Heart left ventricle (tissue), 16 donors: ENCODE data around the gene HIGD1C. TPM values are rescaled to one million over a fixed set of nuclear protein-coding genes. Genes with fewer than 3 reads are reported as not detected.
A peak's percentile ranks its signal among the peaks of the same experiment; 100 is the strongest.

Source experiments
- ATAC-seq, 4 donors: fragments of 200-7000 bp; cut with Tn5 transposase; one replicate each; pipeline ENCODE4 v1.9.1; 2020 to 2022; ENCODE audit warnings: moderate library complexity in 4 of 4, mild to moderate bottlenecking in 3 of 4, moderate number of reproducible peaks in 1 of 4
- DNase-seq, 5 donors: peaks; one replicate each; pipeline ENCODE4 v3.0.0-alpha.2; 2020
- H3K27ac ChIP-seq, 12 donors: fragments of 200-600 bp; sonication (generic) in 4 of 12; one replicate each; pipeline versions ENCODE4 v1.5.0 to v1.8.0; 2016 to 2022; ENCODE audit warnings: mild to moderate bottlenecking in 2 of 12
- H3K27me3 ChIP-seq, 9 donors: fragments of 200-600 bp; sonication (generic) in 2 of 9; one replicate each; pipeline versions ENCODE4 v1.5.1 to v1.8.0; 2016 to 2022; ENCODE audit warnings: mild to moderate bottlenecking in 3 of 9
- H3K36me3 ChIP-seq, 9 donors: fragments of 200-600 bp; sonication (generic) in 2 of 9; one replicate each; pipeline versions ENCODE4 v1.5.0 to v1.8.0; 2018 to 2022; ENCODE audit warnings: mild to moderate bottlenecking in 2 of 9
- H3K4me1 ChIP-seq, 12 donors: fragments of 200-600 bp; sonication (generic) in 4 of 12; one replicate each; pipeline versions ENCODE4 v1.5.0 to v1.8.0; 2016 to 2022; ENCODE audit warnings: mild to moderate bottlenecking in 3 of 12
- H3K4me3 ChIP-seq, 12 donors: fragments of 200-600 bp; sonication (generic) in 4 of 12; one replicate each; pipeline versions ENCODE4 v1.5.0 to v1.8.0; 2017 to 2022; ENCODE audit warnings: mild to moderate bottlenecking in 9 of 12, moderate library complexity in 4 of 12
- H3K9me3 ChIP-seq, 12 donors: fragments of 200-600 bp; sonication (generic) in 4 of 12; one replicate each; pipeline versions ENCODE4 v1.5.0 to v1.8.0; 2016 to 2022; ENCODE audit warnings: mild to moderate bottlenecking in 1 of 12
- POLR2A ChIP-seq, 2 donors: fragments of 450-650 bp; IDR thresholded peaks; one replicate each; pipeline ENCODE4 v1.6.1; 2017; ENCODE audit warnings: antibody characterized with exemption in 2 of 2, mild to moderate bottlenecking in 2 of 2, moderate library complexity in 2 of 2
- WGBS, 4 donors: extraction: QIAGEN DNeasy Blood & Tissue Kit in 2 of 4; methylation state at CpG; one replicate each; pipeline versions ENCODE4 v1.1.5 to v1.1.7; 2013 to 2018; 5-methylcytosine and 5-hydroxymethylcytosine counted together
- intact Hi-C, 10 donors: fragments of 100-400 bp; cut with DNase I; formaldehyde crosslinking; loops; one replicate each; pipeline versions ENCODE4 v1.11.1 to v1.14.2; 2022
- polyA plus RNA-seq, 2 donors: library from polyadenylated mRNA; stranded (reverse); fragments of 200-250 nt; gene quantifications; one replicate each; pipeline ENCODE4 v1.2.3, GENCODE V29; 2013
- total RNA-seq, 9 donors: library from RNA; depleted of rRNA in 2 of 9; stranded (reverse); fragments of >200 nt in 2 of 9; fragmentation: NEBNext Ultra II Directional in 3 of 9; extraction: Animal tissue kit (Norgen Biotek cat#: 25700) in 3 of 9; gene quantifications; one replicate each; pipeline versions ENCODE4 v1.1.0 to v1.2.4, GENCODE V29; 2016 to 2023
- TF ChIP-seq, protein P1 (sequence below), 12 donors: fragments of 200-600 bp; sonication (generic) in 4 of 12; IDR thresholded peaks; one replicate each; pipeline versions ENCODE4 v1.5.0 to v1.8.0; 2018 to 2022; ENCODE audit warnings: antibody characterized with exemption in 12 of 12, mild to moderate bottlenecking in 5 of 12
- donor health status: ischemic (EF 13 %, LVEDD 7.1; RV severe dilation, severe dysfunction).
- donor health status: healthy with polysubstance abuse.
- donor health status: DM: no; HTN: yes; CAD: no.
- donor health status: DM: no; HTN: no; CAD: no.
- donor health status: ischemic (EF 25% LVEDD 6.9; RV normal size, moderate dysfunction).
- donor health status: ischemic (EF 25% LVEDD 5.7; RV mildly dilated, moderate dysfunction).
- donor health status: healthy.
- donor health status: DM: yes; HTN: yes; CAD: no.
- donor health status: ischemic (EF 35%, LVEDD 5.7; RV mildly dilated, moderate dysfunction).
- donor health status: nonischemic (EF 11% LVEDD 7.7; RV severe dilation, severe dysfunction).
- donor health status: DM: yes; HTN: yes; CAD: no.
- donor health status: PGD.
- donor health status: ischemic (EF 29% LVEDD 5.4; RV normal size, mild dysfunction).
- donor health status: nonischemic (EF 23%, LVEDD 6.1; RV moderate dilation, normal function).

Gene HIGD1C
- total and polyA plus RNA-seq, 11 donors = not detected

DNA sequence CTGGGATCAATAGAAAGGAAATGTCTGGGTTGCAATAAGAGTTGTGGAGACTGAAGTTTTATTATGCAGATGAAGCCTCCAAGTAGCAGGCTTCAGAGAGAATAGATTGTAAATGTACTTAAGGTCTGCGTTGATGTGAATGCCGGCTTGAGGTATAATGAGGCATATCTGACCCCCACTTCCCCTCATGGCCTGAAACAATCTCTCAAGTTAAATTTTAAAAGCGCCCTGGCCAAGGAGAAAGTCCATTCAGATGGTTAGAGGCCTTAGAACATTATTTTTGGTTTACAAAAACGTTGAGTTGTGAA lies 28.3 kb upstream of the HIGD1C start:
- H3K27ac ChIP-seq = peak overlapping the region; percentile 83 to 95 (median 88)
- H3K9me3 ChIP-seq = no peaks in the 10 kb centered on the region
- H3K27me3 ChIP-seq = no peaks in the 10 kb centered on the region
- intact Hi-C loops = loop anchor here in 4 of 10 donors (2.0 to 10.0 kb wide), 5 partner anchors 61 to 162 kb away; partner anchors contain the start of gene ATF1 (in 2 of the 4)
- peaks cover 0 to 54% (median 36%) of the 10 kb centered on the region in 12 donors for H3K4me1 ChIP-seq
- TF ChIP-seq, protein P1, sequence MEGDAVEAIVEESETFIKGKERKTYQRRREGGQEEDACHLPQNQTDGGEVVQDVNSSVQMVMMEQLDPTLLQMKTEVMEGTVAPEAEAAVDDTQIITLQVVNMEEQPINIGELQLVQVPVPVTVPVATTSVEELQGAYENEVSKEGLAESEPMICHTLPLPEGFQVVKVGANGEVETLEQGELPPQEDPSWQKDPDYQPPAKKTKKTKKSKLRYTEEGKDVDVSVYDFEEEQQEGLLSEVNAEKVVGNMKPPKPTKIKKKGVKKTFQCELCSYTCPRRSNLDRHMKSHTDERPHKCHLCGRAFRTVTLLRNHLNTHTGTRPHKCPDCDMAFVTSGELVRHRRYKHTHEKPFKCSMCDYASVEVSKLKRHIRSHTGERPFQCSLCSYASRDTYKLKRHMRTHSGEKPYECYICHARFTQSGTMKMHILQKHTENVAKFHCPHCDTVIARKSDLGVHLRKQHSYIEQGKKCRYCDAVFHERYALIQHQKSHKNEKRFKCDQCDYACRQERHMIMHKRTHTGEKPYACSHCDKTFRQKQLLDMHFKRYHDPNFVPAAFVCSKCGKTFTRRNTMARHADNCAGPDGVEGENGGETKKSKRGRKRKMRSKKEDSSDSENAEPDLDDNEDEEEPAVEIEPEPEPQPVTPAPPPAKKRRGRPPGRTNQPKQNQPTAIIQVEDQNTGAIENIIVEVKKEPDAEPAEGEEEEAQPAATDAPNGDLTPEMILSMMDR (IDR thresholded peaks at IDR 0.05) = no peak
- TF ChIP-seq POLR2A (IDR thresholded peaks at IDR 0.05) = no peak
- no peak for DNase-seq
- peak in 2 of 4 donors; percentile 1 to 2 for ATAC-seq
- H3K36me3 ChIP-seq = no peaks in the 10 kb centered on the region
- H3K4me3 ChIP-seq = peak overlapping the region; percentile 2 to 88 (median 71)
- 9 to 16% (median 11%) methylated on average over 4 of the region's 4 CpGs for WGBS, 4 donors

DNA sequence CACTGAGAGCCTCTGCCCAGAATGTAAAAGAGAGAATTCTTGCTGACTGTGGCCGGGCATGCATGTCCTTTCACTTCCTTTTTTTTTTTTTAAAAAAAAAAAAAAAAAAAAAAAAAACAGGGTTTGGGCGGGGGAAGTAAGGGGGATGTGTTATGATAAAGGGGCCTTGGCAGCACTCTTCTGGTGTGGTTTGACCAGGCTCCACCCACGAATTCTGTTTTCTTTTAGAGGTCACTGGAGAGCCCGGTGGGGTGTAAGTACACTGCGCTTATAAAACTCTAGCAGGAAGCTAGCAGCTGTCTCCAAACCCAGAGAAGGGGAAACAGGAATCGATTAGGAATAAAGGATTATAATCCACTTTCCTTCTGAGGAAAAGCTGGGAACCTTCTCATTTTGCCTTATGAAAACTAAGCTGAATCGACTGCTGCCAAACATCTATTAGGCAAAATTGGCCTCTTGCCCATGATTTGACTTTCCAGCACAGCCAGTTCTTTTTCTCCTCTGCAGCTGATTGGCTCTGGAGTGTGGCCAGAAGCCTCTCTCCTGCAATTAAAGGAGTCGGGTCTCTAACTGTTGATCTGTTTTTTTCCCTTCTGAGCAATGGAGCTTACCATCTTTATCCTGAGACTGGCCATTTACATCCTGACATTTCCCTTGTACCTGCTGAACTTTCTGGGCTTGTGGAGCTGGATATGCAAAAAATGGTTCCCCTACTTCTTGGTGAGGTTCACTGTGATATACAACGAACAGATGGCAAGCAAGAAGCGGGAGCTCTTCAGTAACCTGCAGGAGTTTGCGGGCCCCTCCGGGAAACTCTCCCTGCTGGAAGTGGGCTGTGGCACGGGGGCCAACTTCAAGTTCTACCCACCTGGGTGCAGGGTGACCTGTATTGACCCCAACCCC lies 27.7 kb upstream of the HIGD1C start:
- no peaks in the 10 kb centered on the region for H3K9me3 ChIP-seq
- intact Hi-C loops = loop anchor here in 5 of 10 donors (2.0 to 10.0 kb wide), 8 partner anchors 58 to 162 kb away; partner anchors contain the start of gene ATF1 (in 2 of the 5)

DNA sequence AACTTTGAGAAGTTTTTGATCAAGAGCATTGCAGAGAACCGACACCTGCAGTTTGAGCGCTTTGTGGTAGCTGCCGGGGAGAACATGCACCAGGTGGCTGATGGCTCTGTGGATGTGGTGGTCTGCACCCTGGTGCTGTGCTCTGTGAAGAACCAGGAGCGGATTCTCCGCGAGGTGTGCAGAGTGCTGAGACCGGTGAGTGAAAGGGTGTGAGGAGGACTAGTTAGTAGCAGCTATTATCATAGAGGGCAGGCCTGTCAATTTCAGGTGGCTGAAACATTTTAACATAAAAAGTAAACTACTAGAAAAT lies 27.0 kb upstream of the HIGD1C start:
- Histone ChIP-seq H3K4me3 (peak overlapping the region; percentile 63 to 88 (median 71)), H3K27me3 (no peaks in the 10 kb centered on the region), H3K36me3 (peaks cover 0 to 12% (median 7%) of the 10 kb centered on the region in 9 donors), H3K4me1 (peaks cover 0 to 60% (median 40%) of the 10 kb centered on the region in 12 donors), H3K27ac (peak overlapping the region; percentile 83 to 95 (median 88)), H3K9me3 (no peaks in the 10 kb centered on the region)
- intact Hi-C loops = loop anchor here in 5 of 10 donors (2.0 to 10.0 kb wide), 7 partner anchors 57 to 160 kb away; partner anchors contain the start of gene ATF1 (in 1 of the 5)
- 12 to 21% (median 18%) methylated on average over 7 of the region's 7 CpGs for WGBS, 4 donors
- DNase-seq (peak in 1 of 5 donors; percentile 32), ATAC-seq (peak; percentile 29 to 52 (median 40))
- no peak for TF ChIP-seq POLR2A (IDR thresholded peaks at IDR 0.05)
- TF ChIP-seq, protein P1 (IDR thresholded peaks at IDR 0.05) = no peak

More for the DNA sequence above, 27.7 kb upstream of the HIGD1C start:
- peaks cover 0 to 6% (median under 1%) of the 10 kb centered on the region in 9 donors for H3K36me3 ChIP-seq
- DNase-seq (peak; percentile 85 to 95 (median 93)), ATAC-seq (peak; percentile 94 to 96 (median 96))
- peak overlapping the region; percentile 63 to 88 (median 71) for H3K4me3 ChIP-seq
- peak overlapping the region; percentile 83 to 95 (median 88) for H3K27ac ChIP-seq
- 2 to 6% (median 4%) methylated on average over 13 of the region's 13 CpGs for WGBS, 4 donors
- H3K4me1 ChIP-seq = peaks cover 0 to 59% (median 40%) of the 10 kb centered on the region in 12 donors
- peak in 1 of 2 donors; percentile 50 for TF ChIP-seq POLR2A (IDR thresholded peaks at IDR 0.05)
- TF ChIP-seq, protein P1 (IDR thresholded peaks at IDR 0.05) = no peak
- H3K27me3 ChIP-seq = no peaks in the 10 kb centered on the region

DNA sequence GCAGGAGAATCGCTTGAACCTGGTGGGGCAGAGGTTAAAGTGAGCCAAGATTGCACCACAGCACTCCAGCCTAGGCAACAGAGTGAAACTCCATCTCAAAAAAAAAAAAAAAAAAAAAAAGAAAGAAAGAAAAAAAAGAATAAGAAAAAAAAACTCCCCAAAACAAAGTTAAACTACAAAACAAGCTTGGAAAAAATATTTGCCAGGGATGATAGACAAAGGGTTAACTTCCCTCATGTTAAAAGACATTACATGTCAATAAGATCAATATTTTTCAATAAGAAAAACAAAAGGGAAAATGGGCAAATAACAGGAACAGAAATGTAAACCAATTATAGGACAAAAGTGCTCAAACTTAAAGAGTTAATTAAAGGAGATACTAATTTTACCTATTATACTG lies 26.4 kb upstream of the HIGD1C start:
- intact Hi-C loops = loop anchor here in 5 of 10 donors (2.0 to 10.0 kb wide), 7 partner anchors 56 to 161 kb away; partner anchors contain the start of gene ATF1 (in 1 of the 5)
- Histone ChIP-seq H3K27ac (peak overlapping the region; percentile 83 to 95 (median 88)), H3K4me3 (peak overlapping the region; percentile 63 to 88 (median 71)), H3K27me3 (no peaks in the 10 kb centered on the region), H3K4me1 (peaks cover 0 to 60% (median 40%) of the 10 kb centered on the region in 12 donors), H3K36me3 (peaks cover 0 to 18% (median 13%) of the 10 kb centered on the region in 9 donors), H3K9me3 (no peaks in the 10 kb centered on the region)
- TF ChIP-seq POLR2A (IDR thresholded peaks at IDR 0.05) = no peak
- TF ChIP-seq, protein P1 (IDR thresholded peaks at IDR 0.05) = no peak
- DNase-seq (no peak), ATAC-seq (no peak)
- WGBS, 4 donors = 33 to 62% (median 43%) methylated on average over 1 of the region's 1 CpG
